TTC549 (cell line): ENCODE results near the gene TENT5C.

Experiments used
- FAIRE-seq: peaks from 2 replicates; lab custom pipeline; 2012; peaks lifted over from hg19 to GRCh38; lab: Jason Lieb, UNC

Gene TENT5C

DNA sequence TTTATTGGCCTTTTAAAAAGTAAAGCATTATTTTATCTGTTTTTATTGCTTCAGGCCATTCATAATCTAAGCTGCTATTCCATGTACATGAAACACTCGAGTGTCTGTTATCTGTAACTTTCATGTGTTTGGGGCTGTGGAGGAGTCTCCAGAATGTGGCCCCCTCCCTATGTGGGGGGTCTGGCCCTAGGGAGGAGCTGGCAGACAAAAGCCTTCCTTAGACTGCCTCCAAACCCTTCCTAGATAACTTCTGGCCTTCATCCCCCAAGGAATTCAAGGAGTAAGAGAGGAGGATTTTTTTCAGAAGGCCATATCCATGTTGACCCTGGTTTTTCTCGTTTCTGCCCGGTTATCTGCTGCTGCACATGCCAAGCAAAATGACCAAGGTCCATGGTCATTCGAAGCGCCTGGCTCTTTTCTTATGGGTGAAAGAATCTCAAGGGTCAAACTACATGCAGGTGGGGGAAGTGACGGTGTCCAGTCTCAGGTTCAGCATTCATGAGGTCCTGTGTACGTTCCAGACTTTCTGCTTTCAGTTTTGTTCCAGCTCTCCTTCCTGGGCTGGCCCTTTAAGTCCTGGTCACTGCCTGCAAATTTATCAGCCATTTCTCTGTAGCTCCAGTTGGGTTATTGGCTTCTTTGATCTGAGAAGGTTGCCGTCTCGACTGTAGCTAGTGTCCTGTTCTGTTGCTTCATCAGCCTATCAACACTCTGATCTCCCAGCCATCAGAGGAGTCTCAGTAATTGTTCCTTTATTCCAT is 8.3 kb downstream of the TENT5C start:
- no peak for FAIRE-seq

DNA sequence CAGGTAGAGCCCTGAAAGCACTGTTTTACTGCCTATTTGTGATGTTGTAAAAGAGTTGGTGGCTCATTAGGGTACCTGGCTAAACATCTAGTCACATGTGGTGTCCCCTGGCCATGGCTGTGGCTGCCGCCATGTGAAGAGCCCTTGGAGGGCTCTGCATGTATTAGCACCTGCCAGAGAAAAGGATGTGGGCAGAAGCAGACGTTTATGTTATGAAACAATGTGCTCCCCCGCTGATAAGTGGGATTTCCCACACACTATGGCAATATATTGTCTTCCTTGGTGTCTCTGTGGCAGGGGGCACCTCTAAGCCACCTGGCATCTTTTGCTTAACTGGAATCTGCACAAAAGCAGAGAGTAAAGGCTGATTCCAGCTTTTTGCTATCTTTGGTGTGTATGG is 9.6 kb downstream of the TENT5C start:
- no peak for FAIRE-seq

DNA sequence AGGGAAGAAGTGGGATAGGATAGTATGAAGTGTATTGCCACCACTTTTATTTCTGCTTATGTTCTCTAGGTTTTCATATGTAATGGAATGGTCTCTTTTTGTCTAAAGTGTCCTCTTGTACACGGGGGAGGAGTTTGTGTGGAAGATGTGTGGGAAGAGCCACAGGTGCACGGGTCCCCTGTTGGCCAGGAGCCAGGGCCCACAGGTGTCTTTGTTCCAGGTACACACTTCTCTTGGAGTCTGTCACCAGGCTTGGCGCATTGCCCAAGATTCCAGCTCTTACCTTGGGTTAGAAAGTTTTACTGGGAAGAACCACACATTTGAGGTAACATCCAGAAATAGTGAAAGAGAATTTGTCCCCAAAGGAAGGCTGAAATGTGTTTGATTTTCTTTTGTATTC is 10.5 kb downstream of the TENT5C start:
- FAIRE-seq: no peak

DNA sequence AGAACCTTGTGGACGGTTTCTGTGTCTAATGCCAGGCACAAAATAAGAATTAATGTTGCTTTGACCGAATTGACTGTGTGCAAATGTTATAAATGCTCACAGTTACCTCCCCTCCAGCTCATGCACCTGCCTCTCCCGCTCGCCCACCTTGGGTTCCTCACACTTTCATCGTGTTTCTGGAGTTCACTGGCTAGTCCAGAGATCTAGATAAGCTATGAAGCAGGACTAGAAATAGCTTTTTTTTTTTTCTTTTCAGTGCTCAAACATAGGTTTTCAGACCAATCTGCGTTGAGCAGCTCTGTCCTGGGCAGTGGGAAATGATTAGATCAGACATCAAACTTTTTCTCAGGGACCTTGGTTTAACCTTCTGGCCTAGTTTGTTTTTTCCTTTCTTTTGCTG is 11.1 kb downstream of the TENT5C start:
- no peak for FAIRE-seq

DNA sequence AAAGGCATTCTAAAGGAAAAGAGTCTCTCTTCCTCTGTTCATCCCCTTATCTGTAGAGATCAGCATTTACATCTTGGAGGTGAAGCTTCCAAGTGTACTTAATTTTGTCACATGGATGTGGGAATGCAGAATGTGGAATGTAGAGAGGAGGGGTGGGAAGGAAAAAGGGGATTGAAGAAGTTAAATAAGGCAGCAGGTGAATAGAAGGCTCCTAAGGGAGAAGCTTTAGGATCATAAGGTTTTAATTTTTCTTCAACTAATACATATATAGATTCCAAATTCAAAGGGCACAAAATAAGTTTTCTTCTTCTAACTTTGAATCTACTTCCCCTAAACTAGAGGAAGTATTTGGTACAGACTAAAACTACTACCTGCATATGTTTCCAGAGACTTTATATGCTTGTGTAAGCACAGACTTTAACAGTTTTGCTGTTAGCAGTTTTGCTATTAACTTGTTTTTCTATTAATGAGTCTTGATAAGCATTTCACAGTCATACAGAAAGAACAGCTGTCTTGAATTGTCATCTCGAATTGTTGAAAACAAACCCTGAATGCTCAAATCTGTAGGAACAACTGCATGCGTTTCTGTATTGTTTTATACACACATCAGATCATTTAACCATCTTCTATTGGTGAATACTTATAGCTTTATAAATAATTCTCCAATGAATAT is 12.7 kb downstream of the TENT5C start:
- FAIRE-seq: no peak

DNA sequence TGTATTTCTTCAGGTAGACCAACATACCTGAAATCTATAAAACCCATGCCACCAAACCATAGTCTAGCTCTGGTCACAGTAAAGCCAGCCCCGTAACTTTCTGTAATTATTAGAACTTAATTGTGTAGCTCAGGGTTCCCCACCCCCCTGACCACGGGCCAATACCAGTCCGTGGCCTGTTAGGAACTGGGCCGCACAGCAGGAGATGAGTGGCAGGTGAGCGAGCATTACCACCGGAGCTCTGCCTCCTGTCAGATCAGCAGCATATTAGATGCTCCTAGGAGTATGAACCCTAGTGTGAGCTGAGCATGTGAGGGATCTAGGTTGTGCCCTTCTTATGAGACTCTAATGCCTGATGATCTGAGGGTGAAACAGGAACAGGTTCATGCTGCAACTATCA is 14.6 kb downstream of the TENT5C start:
- FAIRE-seq: no peak

DNA sequence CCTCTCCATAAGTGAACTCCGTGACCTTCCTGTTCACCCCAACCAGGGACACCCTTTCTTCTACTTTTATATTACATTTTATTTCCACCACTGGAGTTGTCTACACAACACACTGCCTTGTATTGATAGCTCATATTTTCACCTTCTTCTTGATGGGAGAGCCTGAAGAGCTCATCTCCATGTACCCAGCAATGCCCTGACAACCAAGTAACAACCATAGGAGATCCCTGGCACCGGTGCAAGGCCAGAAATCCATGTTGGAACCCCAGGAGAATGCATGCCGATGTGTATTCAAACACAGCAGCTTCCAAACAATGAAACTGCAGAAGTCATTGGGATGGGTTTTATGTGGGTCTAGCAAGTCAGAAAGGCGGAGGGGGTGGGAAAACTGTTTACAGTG is 15.5 kb downstream of the TENT5C start:
- no peak for FAIRE-seq

DNA sequence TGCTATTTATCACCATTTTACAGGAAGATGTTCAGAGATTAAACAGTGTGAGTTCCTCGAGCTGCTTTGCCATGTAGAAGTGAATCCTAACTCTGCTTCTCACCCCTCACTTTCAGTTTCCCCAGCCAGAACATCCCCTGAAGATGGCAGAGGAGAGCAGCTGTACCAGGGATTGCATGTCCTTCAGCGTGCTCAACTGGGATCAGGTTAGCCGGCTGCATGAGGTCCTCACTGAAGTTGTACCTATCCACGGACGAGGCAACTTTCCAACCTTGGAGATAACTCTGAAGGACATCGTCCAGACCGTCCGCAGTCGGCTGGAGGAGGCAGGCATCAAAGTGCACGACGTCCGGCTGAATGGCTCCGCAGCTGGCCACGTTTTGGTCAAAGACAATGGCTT is 16.9 kb downstream of the TENT5C start:
- no peak for FAIRE-seq

DNA sequence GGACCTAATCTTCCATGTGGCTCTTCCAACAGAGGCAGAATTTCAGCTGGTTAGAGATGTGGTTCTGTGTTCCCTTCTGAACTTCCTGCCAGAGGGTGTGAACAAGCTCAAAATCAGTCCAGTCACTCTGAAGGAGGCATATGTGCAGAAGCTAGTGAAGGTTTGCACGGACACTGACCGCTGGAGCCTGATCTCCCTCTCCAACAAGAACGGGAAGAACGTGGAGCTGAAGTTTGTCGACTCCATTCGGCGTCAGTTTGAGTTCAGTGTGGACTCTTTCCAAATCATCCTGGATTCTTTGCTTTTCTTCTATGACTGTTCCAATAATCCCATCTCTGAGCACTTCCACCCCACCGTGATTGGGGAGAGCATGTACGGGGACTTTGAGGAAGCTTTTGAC is 17.3 kb downstream of the TENT5C start:
- no peak for FAIRE-seq

DNA sequence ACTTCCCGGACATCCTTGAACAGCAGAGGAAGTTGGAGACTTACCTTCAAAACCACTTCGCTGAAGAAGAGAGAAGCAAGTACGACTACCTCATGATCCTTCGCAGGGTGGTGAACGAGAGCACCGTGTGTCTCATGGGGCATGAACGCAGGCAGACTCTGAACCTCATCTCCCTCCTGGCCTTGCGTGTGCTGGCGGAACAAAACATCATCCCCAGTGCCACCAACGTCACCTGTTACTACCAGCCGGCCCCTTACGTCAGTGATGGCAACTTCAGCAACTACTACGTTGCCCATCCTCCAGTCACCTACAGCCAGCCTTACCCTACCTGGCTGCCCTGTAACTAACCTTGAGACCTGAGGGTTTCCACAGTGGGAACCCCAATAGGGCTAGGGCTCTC is 17.9 kb downstream of the TENT5C start:
- no peak for FAIRE-seq

DNA sequence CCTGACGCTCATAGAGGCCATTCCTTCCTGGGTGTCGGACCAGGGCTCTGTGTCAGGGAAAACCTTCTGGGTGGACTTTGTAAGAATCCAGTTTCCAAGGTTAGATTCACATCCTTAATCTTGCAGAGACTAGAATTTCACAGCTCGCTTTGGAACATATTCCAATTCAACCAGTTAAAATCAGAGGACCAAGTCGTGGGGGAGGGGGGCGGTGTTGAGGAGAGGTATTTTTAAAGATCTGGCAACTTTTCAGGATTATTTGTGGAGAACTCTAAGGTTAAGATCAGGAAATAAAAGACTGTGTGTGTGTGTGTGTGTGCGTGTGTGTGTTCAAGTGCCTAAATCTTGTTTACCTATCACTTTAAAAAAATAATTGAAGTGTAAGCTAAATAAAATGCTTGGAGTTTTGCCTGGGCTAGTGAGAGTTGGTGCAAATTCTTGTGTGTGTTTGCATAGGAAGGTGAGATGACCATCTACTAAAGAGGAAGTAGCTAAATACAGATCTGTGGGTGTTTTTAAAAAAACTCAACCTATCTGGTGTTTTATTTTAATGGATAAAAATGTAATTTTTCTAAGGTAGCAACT is 21.8 kb downstream of the TENT5C start:
- FAIRE-seq: no peak

DNA sequence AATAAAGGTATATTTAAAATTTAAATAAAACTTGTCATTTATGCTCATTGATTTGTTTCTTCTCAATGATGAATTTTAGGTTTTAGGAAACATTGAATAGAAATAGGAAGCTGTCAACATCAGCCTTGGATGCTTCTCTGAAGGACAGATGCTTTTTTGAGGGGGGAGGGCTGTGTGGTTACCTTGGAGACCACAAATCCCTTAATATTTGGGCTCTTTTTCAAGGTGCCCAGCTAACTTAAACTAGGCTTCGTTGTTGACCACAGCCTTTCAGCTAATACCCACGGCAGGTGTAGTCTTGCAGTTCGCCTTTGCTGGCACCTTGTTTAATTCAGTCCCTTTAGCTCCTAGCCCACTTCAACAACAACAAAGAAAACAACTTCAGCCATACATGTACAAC is 22.5 kb downstream of the TENT5C start:
- FAIRE-seq: no peak

DNA sequence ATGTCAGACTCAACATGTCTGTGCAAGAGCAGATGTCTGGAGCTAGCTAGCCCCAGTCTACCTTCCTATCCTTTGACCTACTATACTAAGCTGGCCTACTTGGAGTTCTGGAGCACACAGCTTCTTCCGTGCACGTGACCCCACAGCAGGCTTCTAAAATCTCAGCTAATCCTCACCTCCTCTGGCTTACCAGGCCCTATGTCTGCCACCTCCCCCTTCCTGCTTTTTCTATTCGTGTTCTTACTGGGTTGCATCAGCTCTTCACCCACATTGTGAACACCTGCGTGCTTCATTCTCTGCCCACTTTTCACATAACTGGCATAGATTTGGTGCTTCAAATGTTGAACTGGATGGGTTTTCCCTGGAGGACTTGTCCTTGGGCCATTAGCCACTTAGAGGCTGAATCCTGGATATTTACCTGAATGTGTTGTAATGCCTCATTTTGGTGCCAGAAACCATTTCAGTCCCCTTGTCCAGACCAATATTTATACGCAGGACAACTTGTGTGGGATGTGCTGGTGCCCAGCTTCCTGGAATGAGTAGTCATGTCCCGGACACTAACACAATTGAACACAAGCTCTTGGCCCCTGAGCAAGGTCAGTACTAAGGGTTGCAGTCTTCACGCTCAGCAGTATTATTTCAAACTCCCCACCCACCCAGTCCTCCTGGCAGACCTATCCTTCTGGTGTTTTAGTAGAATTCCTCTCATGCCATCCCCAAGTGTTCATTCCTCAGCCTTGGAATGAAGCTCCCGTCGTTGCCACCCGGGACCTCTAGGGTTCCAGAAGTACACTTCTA is 24.0 kb downstream of the TENT5C start:
- FAIRE-seq: no peak

DNA sequence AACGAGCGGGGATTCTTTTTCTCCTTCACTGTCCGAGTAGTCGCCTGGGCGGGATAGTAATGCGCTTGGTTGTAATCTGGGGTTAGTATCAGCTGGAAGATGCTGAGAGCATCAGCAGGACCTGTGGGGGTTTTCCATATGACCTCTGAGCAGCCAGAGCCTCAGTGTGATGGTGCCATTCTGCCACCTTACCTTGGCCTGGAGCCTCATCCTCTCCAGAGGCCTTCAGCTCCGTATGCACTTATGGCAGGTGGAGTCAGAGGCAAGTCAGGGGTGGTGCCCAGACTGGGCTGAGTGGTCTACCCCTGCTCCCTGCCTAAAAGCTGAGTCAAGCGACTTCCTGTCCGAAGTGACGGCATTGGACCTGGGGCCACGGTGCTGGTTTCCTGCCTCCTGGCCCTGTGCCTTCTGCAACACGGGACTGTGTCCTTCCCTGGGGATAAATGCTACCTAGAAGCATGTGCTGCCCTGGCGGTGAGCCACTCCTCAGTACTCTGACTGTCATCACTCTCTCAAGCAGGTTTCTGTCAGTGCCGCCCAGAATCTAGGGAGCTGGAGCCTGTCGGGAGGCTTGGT is 24.7 kb downstream of the TENT5C start:
- no peak for FAIRE-seq

DNA sequence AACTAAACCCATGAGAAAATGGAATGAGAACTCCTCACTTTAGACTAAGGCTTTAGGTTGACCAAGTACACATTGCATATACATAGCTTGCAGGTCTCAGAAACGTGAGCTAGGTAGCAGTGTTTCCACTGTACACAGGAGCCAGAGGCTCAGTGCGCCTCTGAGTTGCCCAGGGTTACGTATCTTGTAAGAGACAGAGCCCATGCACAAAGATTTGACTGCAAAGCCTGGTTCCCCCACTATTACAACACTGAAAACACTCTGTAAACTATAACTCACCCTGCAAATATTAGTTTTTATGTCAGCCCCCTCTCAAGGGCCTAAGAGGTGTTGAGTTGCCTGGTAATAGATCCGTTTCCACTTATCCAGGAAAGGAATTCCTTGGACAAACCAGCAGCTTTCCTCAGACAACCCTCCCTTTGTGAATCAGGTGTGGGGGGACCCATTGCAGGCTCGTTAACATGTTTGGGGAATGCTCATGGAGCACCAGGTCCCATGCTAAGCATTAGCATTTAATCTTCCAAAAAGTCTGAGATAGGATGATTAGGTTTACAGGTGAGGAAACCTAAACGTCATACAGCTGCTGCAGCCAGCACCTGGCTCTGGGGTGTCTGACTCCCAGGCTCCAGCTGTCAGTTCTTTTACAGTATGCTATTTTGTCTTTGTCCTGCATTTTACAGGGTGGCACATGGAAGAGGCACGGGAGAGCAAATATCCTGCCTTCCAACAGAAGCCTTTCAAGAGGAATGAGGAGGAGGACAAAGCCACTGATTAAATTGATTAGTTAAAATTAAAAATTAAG is 25.7 kb downstream of the TENT5C start:
- FAIRE-seq: no peak

DNA sequence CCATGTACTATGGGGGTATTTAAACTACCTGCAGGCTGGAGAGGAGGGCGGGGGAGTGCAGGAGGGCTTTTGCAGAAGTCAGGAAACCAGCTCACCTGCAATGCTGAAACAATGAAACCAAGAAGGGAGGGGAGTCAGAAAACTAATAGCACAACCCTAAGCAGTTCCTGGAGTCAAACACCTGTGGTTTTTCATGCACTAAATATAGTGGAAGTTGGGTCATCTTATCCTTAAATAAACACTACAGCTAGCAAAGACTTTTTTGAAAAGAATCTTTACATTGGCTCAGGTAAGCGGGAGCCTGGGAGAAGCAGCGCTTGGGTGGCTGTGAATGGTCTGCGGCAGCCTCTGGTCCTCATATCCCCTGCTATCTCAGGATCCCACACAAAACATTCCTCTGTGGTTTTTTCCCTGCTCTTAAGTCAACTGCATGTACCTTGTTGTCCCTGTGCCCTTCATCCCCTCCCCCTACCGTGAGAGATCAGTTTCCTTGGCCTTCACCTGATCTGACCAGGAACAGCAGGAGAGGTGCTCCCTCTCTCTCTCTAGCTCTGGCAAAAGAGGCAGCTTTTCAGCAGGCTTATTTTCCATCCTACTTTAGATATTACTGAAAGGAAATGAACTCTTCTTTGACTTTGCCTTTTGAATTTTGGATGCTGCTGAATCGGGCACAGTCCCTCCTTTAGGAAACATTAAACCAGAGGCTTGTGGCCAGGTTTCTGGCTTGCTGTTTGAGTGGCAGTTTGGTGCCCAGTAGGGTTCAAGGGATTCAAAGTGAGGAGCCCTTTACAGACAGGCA is 26.6 kb downstream of the TENT5C start:
- no peak for FAIRE-seq

DNA sequence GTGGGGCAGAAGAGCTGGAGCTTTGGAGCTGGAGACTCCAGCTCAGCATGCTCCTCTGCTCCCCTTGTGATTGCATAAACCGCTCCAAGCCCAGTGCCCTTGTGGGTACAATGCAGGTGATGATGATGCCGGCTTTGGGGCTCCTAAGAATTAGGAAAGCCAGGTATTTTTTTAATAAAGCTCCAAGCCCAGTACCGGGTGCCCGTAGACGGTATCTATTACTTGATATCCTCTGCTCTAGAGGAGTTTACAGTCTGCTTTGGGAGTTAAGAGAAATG is 27.2 kb downstream of the TENT5C start:
- no peak for FAIRE-seq

DNA sequence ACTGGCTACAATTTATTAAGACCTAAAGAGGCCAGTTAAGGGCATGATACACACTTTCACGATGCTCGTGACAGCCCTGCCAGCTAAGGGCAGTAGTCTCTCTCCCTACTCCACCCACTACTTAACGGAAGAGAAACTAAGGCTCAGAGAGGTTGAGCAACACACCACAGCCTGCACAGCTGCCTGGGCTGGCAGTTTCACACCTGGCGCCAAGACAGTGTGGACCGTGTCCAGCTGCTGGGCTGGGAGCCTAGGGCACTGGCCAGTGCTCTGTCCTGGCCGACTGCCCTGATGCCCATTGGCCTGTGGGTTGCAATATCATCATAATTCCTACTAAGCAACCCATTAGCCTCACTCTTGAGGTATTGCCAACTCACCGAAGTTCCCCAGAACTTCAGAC is 27.6 kb downstream of the TENT5C start:
- FAIRE-seq: no peak

DNA sequence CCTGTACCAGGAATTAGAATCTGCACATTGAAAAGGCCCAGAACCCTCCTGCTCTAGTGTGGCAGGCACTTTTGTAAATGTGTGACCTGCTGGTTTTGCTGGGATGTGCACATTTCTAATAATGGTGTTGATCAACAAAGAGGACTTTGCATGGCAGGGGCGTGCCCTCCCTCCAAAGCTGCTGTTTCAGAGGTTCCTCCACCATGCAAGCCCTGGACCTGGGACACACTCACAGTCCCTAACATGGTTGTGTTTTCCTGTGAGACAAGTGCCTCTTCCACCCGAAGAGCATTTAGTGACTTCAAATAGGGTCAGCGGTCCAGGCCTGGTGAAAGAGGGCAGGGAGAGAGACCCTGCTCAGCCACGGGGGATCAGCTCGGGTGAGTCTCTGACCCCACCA is 28.1 kb downstream of the TENT5C start:
- no peak for FAIRE-seq

DNA sequence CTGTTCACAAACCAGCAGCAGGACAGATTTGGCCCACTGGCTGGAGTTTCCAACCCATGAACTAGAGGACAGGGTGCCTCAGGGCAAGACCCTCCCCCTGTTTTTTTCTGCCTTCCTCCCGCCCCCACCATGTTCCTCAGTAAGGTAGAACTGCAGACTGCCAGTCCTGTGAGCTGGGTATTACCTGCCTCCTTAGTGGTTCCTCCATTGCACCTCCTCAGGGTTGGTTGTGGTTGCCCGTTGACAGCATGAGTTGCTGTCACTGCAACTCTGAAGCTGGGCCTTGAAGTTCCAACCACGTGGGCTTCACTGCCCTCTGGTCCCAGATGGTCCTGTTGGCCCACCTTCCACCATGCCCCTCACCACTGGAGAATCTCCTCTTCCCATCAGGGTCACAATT is 28.8 kb downstream of the TENT5C start:
- no peak for FAIRE-seq

DNA sequence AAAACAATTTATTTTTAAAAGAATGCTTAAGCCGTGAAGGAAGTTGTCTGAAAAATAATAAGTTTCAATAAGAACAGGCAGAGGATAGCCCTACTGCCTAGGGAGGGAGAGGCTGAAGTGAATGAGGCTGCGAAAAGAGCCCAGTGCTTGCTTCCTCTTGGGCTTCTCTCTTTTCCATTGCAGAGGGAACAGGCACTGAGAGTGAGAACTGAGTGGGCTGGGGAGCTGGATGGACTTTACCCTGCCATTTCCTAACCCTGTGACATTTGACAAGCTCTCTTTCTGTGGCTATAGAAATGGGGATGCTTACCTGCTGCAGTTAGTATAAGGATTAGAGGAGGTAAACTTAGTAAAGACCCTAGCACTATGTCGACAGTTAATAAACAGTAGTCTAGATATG is 30.0 kb downstream of the TENT5C start:
- no peak for FAIRE-seq
